ENCODE measurements around the gene ITGB2.

ITGB2 gene

GRCh38 chr21:44949161-44949778 is 28.6 kb upstream of the ITGB2 start:
- TF ChIP-seq CTCF (conservative IDR thresholded peaks at IDR 0.05; ENCODE audit: low read length), result no peak
- no peak overlapping the region for H3K4me3 ChIP-seq (ENCODE audit: low read length)
- DNase-seq (ENCODE audit: low read depth), result no peak

- no peak for DNase-seq (ENCODE audit: low read depth)
Measured at GRCh38 chr21:44948426-44949120, 27.9 kb upstream of the ITGB2 start.

GRCh38 chr21:44947930-44948331 is 27.2 kb upstream of the ITGB2 start:
- H3K4me3 ChIP-seq (ENCODE audit: low read length), result no peak overlapping the region
- DNase-seq (ENCODE audit: low read depth), result no peak
- TF ChIP-seq CTCF (conservative IDR thresholded peaks at IDR 0.05; ENCODE audit: low read length), result no peak

More at GRCh38 chr21:44948426-44949120, 27.9 kb upstream of the ITGB2 start:
- no peak overlapping the region for H3K4me3 ChIP-seq (ENCODE audit: low read length)
- TF ChIP-seq CTCF (conservative IDR thresholded peaks at IDR 0.05; ENCODE audit: low read length), result no peak

- DNase-seq (ENCODE audit: low read depth), result no peak
- TF ChIP-seq CTCF (conservative IDR thresholded peaks at IDR 0.05; ENCODE audit: low read length), result no peak
- H3K4me3 ChIP-seq (ENCODE audit: low read length), result no peak overlapping the region
Measured at GRCh38 chr21:44947111-44947929, 26.6 kb upstream of the ITGB2 start.

GRCh38 chr21:44946254-44947041 is 25.7 kb upstream of the ITGB2 start:
- no peak overlapping the region for H3K4me3 ChIP-seq (ENCODE audit: low read length)
- DNase-seq (ENCODE audit: low read depth), result no peak
- no peak for TF ChIP-seq CTCF (conservative IDR thresholded peaks at IDR 0.05; ENCODE audit: low read length)

GRCh38 chr21:44944596-44944995 is 23.9 kb upstream of the ITGB2 start:
- no peak for DNase-seq (ENCODE audit: low read depth)
- no peak overlapping the region for H3K4me3 ChIP-seq (ENCODE audit: low read length)
- no peak for TF ChIP-seq CTCF (conservative IDR thresholded peaks at IDR 0.05; ENCODE audit: low read length)

All from AG10803 (cell line).